KMS-11 (cell line): ENCODE data around the gene SEC61B.

ENCODE experiments used
- H2AFZ ChIP-seq: fragments of 200-600 bp; sonication (generic); 2 replicates; pipeline ENCODE4 v1.6.1; 2016; ENCODE audit warnings: antibody characterized with exemption, mixed run types, low read depth
- H3K27ac ChIP-seq: fragments of 200-600 bp; sonication (generic); 2 replicates; pipeline ENCODE4 v1.6.1; 2016; ENCODE audit warnings: mild to moderate bottlenecking, mixed run types
- H3K27me3 ChIP-seq: fragments of 200-600 bp; sonication (generic); 2 replicates; pipeline ENCODE4 v1.6.1; 2017; ENCODE audit warnings: mild to moderate bottlenecking, low read depth, mixed run types, moderate library complexity; ENCODE audit not compliant: insufficient read depth
- H3K36me3 ChIP-seq: fragments of 200-600 bp; sonication (generic); 2 replicates; pipeline ENCODE4 v1.6.1; 2017; ENCODE audit warnings: mild to moderate bottlenecking, mixed run types; ENCODE audit not compliant: insufficient read depth
- H3K4me1 ChIP-seq: fragments of 200-600 bp; sonication (generic); 2 replicates; pipeline ENCODE4 v1.6.1; 2016; ENCODE audit warnings: mild to moderate bottlenecking, low read depth, mixed run types; ENCODE audit not compliant: poor library complexity, severe bottlenecking
- H3K4me2 ChIP-seq: fragments of 200-600 bp; sonication (generic); 2 replicates; pipeline ENCODE4 v1.7.0; 2016; ENCODE audit warnings: mild to moderate bottlenecking, mixed run types
- H3K4me3 ChIP-seq: fragments of 200-600 bp; sonication (generic); IDR thresholded peaks from 2 replicates; pipeline ENCODE4 v1.6.1; 2017; ENCODE audit warnings: low read depth, low read length, mixed read lengths; ENCODE audit not compliant: insufficient read depth
- H3K79me2 ChIP-seq: fragments of 200-600 bp; sonication (generic); 2 replicates; pipeline ENCODE4 v1.6.1; 2016; ENCODE audit warnings: low read depth, mixed run types; ENCODE audit not compliant: insufficient read depth
- H3K9ac ChIP-seq: fragments of 200-600 bp; sonication (generic); 2 replicates; pipeline ENCODE4 v1.6.1; 2016; ENCODE audit warnings: mild to moderate bottlenecking, mixed run types
- H4K20me1 ChIP-seq: fragments of 200-600 bp; sonication (generic); 2 replicates; pipeline ENCODE4 v1.6.1; 2016; ENCODE audit warnings: mild to moderate bottlenecking, mixed run types; ENCODE audit not compliant: insufficient read depth
- TF ChIP-seq, protein P1 (sequence below): fragments of 200-600 bp; sonication (generic); conservative IDR thresholded peaks from 2 replicates; pipeline ENCODE4 v1.6.1; 2017; ENCODE audit warnings: low read depth, mild to moderate bottlenecking, antibody characterized with exemption, low read length, moderate library complexity, mixed read lengths

The SEC61B gene

DNA sequence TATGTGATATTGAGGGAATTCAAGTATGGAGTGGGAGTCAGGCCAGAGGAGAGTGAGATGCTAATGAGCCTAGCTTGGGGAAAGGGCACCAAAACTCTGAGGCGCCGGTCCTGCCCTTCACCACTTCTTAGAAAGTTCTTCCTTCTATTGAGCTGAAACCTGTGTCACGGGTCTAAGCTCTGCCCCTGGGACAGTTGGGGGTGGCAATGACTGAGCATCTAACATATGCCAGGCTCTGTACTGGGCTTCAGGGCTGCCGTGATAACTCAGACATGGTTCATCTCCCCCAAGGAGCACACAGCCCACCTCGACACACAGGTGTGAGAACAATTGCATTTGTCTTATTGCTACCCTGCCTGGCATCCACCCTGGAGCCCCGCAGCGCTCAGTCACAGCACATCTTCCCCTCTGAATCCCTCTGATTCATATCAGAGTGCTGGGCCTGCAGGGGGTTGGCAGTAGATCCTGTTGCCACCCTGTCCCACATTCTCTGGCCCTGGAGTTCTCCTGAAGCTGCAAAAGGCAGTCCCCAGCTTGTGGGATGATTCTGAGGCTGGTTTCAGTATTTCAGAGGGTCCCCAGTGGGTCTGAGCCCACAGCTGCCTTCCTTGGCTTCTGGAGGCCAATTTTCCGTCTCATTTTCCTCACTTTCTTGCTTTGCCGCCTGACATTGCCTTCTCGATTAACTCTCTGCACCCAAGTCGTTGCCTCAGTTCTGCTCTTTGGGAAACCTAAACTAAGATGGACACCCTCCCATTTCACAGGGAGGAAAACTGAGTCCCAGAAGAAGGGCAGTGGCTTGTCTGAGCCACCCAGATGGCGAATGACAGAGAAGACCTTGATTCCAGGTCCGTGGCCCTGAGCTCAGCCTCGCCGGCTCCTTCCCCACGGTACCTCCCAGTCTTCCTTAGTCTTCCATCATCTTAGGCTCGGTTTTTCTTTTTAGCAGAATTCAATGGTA, 42.9 kb upstream of the SEC61B start:
- Histone ChIP-seq H3K79me2 (no peaks in the 10 kb centered on the region), H3K4me1 (peaks cover 47% of the 10 kb centered on the region), H3K27ac (no peak overlapping the region), H3K27me3 (no peaks in the 10 kb centered on the region), H2AFZ (no peak overlapping the region), H4K20me1 (no peaks in the 10 kb centered on the region), H3K36me3 (no peaks in the 10 kb centered on the region), H3K4me3 (no peak overlapping the region), H3K9ac (no peak overlapping the region), H3K4me2 (no peak overlapping the region)
- TF ChIP-seq, protein P1, sequence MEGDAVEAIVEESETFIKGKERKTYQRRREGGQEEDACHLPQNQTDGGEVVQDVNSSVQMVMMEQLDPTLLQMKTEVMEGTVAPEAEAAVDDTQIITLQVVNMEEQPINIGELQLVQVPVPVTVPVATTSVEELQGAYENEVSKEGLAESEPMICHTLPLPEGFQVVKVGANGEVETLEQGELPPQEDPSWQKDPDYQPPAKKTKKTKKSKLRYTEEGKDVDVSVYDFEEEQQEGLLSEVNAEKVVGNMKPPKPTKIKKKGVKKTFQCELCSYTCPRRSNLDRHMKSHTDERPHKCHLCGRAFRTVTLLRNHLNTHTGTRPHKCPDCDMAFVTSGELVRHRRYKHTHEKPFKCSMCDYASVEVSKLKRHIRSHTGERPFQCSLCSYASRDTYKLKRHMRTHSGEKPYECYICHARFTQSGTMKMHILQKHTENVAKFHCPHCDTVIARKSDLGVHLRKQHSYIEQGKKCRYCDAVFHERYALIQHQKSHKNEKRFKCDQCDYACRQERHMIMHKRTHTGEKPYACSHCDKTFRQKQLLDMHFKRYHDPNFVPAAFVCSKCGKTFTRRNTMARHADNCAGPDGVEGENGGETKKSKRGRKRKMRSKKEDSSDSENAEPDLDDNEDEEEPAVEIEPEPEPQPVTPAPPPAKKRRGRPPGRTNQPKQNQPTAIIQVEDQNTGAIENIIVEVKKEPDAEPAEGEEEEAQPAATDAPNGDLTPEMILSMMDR, result no peak

DNA sequence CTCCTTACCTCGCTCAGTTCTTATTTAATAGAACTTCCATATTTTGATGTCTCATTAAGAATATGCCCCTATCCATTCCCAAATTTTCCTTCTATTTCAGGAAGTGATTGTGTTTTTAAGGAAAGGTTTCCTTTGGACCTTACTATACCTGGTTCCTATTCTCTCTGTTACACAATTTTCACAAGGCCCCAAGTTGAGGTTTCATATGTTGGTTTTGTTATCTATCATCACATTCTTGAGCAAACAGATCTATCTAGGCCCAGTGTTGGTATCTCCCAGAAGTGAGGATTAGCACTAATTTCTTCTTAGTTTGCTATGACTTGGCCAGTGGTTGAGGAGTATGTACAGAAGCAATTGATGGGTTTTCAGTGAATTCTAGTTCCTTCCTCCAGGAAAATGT, 41.9 kb upstream of the SEC61B start:
- Histone ChIP-seq H3K4me1 (peaks cover 49% of the 10 kb centered on the region), H3K27ac (no peak overlapping the region), H3K9ac (no peak overlapping the region)

DNA sequence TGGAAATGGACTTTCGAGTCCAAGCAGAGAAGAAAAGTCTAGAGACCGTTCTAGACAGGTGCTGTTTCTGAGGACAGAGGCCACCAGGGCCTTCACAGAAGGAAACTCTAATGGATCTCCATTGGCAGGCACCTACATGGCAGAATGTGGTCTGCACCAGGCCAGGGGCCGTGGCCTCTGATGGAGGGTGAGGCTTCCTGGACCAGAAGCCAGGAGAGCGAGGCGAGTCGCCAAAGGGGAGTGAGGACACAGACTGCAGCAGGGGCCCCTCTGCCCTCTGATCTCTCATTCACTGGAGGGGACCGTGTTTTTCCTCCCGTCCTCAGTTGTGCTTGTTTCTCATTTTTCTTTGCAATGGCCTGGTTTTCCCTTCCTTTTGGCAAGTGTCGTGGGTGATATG, 41.4 kb upstream of the SEC61B start:
- Histone ChIP-seq H4K20me1 (no peaks in the 10 kb centered on the region), H3K4me3 (no peak overlapping the region), H2AFZ (peak overlapping the region; percentile 68; the same call in 1 of the 2 replicates), H3K4me1 (peaks cover 49% of the 10 kb centered on the region), H3K27me3 (no peaks in the 10 kb centered on the region), H3K79me2 (no peaks in the 10 kb centered on the region), H3K4me2 (peak overlapping the region; percentile 58), H3K9ac (no peak overlapping the region), H3K36me3 (no peaks in the 10 kb centered on the region), H3K27ac (no peak overlapping the region)
- TF ChIP-seq, protein P1, result no peak

More for the DNA sequence above, 41.9 kb upstream of the SEC61B start:
- Histone ChIP-seq H3K36me3 (no peaks in the 10 kb centered on the region), H4K20me1 (no peaks in the 10 kb centered on the region), H2AFZ (no peak overlapping the region), H3K4me2 (peak overlapping the region; percentile 40; the same call in 1 of the 2 replicates), H3K79me2 (no peaks in the 10 kb centered on the region), H3K4me3 (no peak overlapping the region), H3K27me3 (no peaks in the 10 kb centered on the region)
- TF ChIP-seq, protein P1, result no peak

DNA sequence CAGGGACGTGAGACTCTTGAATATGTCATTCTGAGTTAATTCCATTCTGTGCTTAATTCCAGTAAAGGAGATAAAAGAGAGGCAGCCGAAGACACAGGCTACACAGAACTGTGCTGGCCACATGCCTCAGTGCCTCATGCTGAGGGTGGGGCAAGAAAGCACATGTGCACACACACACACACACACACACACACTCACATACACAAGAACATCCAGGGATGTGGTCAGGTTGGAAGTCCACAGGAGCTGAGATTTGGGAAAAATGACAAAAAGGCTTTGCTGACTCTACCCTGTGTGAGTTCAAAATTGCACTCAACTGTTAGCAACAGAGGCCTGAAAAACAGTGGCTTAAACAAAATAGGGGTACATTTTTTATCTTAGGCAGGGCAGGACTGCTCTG, 40.9 kb upstream of the SEC61B start:
- Histone ChIP-seq H3K4me2 (peak overlapping the region; percentile 58), H3K4me1 (peaks cover 47% of the 10 kb centered on the region), H3K9ac (peak overlapping the region; percentile 14; the same call in 1 of the 2 replicates), H3K27ac (peak overlapping the region; percentile 39), H2AFZ (peak overlapping the region; percentile 68), H3K79me2 (no peaks in the 10 kb centered on the region), H3K27me3 (no peaks in the 10 kb centered on the region), H3K36me3 (no peaks in the 10 kb centered on the region), H4K20me1 (no peaks in the 10 kb centered on the region), H3K4me3 (no peak overlapping the region)
- TF ChIP-seq, protein P1, result no peak
